Trophoblast cell (in vitro differentiated cells and primary cell): ENCODE measurements around the gene DUSP7.

Source experiments
- DNase-seq, 2 donors: peaks; one replicate each; pipeline ENCODE4 v3.0.0-alpha.2; 2016
- H2AFZ ChIP-seq: 2 replicates; pipeline ENCODE4 v1.6.1; 2013; ENCODE audit warnings: low read length, moderate library complexity, mild to moderate bottlenecking; ENCODE audit not compliant: insufficient read depth, poor library complexity
- H2AK5ac ChIP-seq: 2 replicates; pipeline ENCODE4 v1.6.1; 2013; ENCODE audit warnings: mild to moderate bottlenecking, low read length
- H2BK120ac ChIP-seq: 2 replicates; pipeline ENCODE4 v1.6.1; 2013; ENCODE audit warnings: low read length, mild to moderate bottlenecking, moderate library complexity; ENCODE audit not compliant: insufficient read depth, poor library complexity
- H2BK12ac ChIP-seq: 2 replicates; pipeline ENCODE4 v1.6.1; 2013; ENCODE audit warnings: mild to moderate bottlenecking, low read length, moderate library complexity
- H2BK5ac ChIP-seq: 2 replicates; pipeline ENCODE4 v1.6.1; 2013; ENCODE audit warnings: low read length, low read depth, moderate library complexity, mild to moderate bottlenecking; ENCODE audit not compliant: poor library complexity
- H3K14ac ChIP-seq: 2 replicates; pipeline ENCODE4 v1.6.1; 2013; ENCODE audit warnings: mild to moderate bottlenecking, low read length
- H3K18ac ChIP-seq: 2 replicates; pipeline ENCODE4 v1.6.1; 2013; ENCODE audit warnings: mild to moderate bottlenecking, low read length
- H3K23ac ChIP-seq: 2 replicates; pipeline ENCODE4 v1.6.1; 2013; ENCODE audit warnings: low read length
- H3K27ac ChIP-seq: 2 replicates; pipeline ENCODE4 v1.5.1; 2013; ENCODE audit warnings: low read depth, mild to moderate bottlenecking, inconsistent platforms, low read length, moderate library complexity
- H3K27me3 ChIP-seq: 2 replicates; pipeline ENCODE4 v1.6.1; 2013; ENCODE audit warnings: inconsistent platforms, mild to moderate bottlenecking, low read length, moderate library complexity; ENCODE audit not compliant: insufficient read depth
- H3K36me3 ChIP-seq, 2 experiments: 1 replicate in 1 of 2; 2 replicates in 1 of 2; pipeline ENCODE4 v1.6.1; 2013; ENCODE audit warnings: low read length in 2 of 2, mild to moderate bottlenecking in 2 of 2, moderate library complexity in 1 of 2; ENCODE audit not compliant: insufficient read depth in 2 of 2, control insufficient read depth in 1 of 2
- H3K4ac ChIP-seq: 2 replicates; pipeline ENCODE4 v1.6.1; 2013; ENCODE audit warnings: low read depth, mild to moderate bottlenecking, low read length, moderate library complexity
- H3K4me1 ChIP-seq, 2 experiments: 1 replicate in 1 of 2; 2 replicates in 1 of 2; pipeline ENCODE4 v1.6.1; 2013; ENCODE audit warnings: low read length in 2 of 2, mild to moderate bottlenecking in 2 of 2, moderate library complexity in 1 of 2; ENCODE audit not compliant: insufficient read depth in 2 of 2, control insufficient read depth in 1 of 2
- H3K4me2 ChIP-seq: 2 replicates; pipeline ENCODE4 v1.6.1; 2013; ENCODE audit warnings: inconsistent platforms, mild to moderate bottlenecking, low read length, moderate library complexity
- H3K4me3 ChIP-seq: 2 replicates; pipeline ENCODE4 v1.5.1; 2013; ENCODE audit warnings: mild to moderate bottlenecking, low read depth, low read length, inconsistent platforms
- H3K79me1 ChIP-seq: one replicate; pipeline ENCODE4 v1.6.1; 2013; ENCODE audit warnings: low read length
- H3K79me2 ChIP-seq: 2 replicates; pipeline ENCODE4 v1.6.1; 2013; ENCODE audit warnings: low read length, mild to moderate bottlenecking; ENCODE audit not compliant: control insufficient read depth, insufficient read depth, poor library complexity
- H3K9ac ChIP-seq: 2 replicates; pipeline ENCODE4 v1.6.1; 2013; ENCODE audit warnings: mild to moderate bottlenecking, low read length
- H3K9me3 ChIP-seq: 2 replicates; pipeline ENCODE4 v1.6.1; 2013; ENCODE audit warnings: low read depth, mild to moderate bottlenecking, control low read depth, inconsistent platforms, low read length; ENCODE audit not compliant: insufficient read depth
- H4K12ac ChIP-seq: 2 replicates; pipeline ENCODE4 v1.6.1; 2013; ENCODE audit warnings: low read depth, mild to moderate bottlenecking, low read length, moderate library complexity
- H4K8ac ChIP-seq: 2 replicates; pipeline ENCODE4 v1.6.1; 2013; ENCODE audit warnings: low read depth, mild to moderate bottlenecking, low read length, moderate library complexity
- H4K91ac ChIP-seq: one replicate; pipeline ENCODE4 v1.6.1; 2013; ENCODE audit warnings: low read depth, mild to moderate bottlenecking, low read length, moderate library complexity
- WGBS: extraction: QIAGEN DNeasy Blood & Tissue Kit; methylation state at CpG from one replicate; pipeline ENCODE4 v1.1.7; 2013; ENCODE audit warnings: missing lambda C conversion rate; ENCODE audit not compliant: insufficient read length, insufficient coverage; ENCODE audit errors: extremely low coverage; 5-methylcytosine and 5-hydroxymethylcytosine counted together

Gene DUSP7

GRCh38 chr3:52057812-52058495 is 1.6 kb upstream of the DUSP7 start:
- H3K27ac ChIP-seq: no peak overlapping the region
- no peak overlapping the region for H3K4ac ChIP-seq
- no CpG with 5 or more reads among the region's 14 CpGs for WGBS
- H2BK120ac ChIP-seq: peak overlapping the region; percentile 55
- peak overlapping the region; percentile 93 for H4K8ac ChIP-seq
- H4K91ac ChIP-seq: peak overlapping the region; percentile 83
- H3K23ac ChIP-seq: no peak overlapping the region
- peak overlapping the region; percentile 23 for H3K18ac ChIP-seq
- H3K4me3 ChIP-seq: no peak overlapping the region
- H4K12ac ChIP-seq: peak overlapping the region; percentile 39
- peaks cover 7 to 9% of the 10 kb centered on the region in 2 experiments for H3K36me3 ChIP-seq
- peak overlapping the region; percentile 88 for H2AFZ ChIP-seq
- peak overlapping the region; percentile 68 for H3K4me2 ChIP-seq
- H2BK5ac ChIP-seq: peak overlapping the region; percentile 43
- no peak overlapping the region for H3K9ac ChIP-seq
- H2AK5ac ChIP-seq: peak overlapping the region; percentile 53
- H3K27me3 ChIP-seq: no peaks in the 10 kb centered on the region
- H3K79me2 ChIP-seq: peaks cover 5% of the 10 kb centered on the region
- no peaks in the 10 kb centered on the region for H3K9me3 ChIP-seq
- peak overlapping the region; percentile 83 for H3K14ac ChIP-seq
- peak overlapping the region; percentile 33 for H2BK12ac ChIP-seq
- peaks cover 12% of the 10 kb centered on the region for H3K79me1 ChIP-seq
- DNase-seq: no peak
- peaks cover 26 to 35% of the 10 kb centered on the region in 2 experiments for H3K4me1 ChIP-seq

DNA sequence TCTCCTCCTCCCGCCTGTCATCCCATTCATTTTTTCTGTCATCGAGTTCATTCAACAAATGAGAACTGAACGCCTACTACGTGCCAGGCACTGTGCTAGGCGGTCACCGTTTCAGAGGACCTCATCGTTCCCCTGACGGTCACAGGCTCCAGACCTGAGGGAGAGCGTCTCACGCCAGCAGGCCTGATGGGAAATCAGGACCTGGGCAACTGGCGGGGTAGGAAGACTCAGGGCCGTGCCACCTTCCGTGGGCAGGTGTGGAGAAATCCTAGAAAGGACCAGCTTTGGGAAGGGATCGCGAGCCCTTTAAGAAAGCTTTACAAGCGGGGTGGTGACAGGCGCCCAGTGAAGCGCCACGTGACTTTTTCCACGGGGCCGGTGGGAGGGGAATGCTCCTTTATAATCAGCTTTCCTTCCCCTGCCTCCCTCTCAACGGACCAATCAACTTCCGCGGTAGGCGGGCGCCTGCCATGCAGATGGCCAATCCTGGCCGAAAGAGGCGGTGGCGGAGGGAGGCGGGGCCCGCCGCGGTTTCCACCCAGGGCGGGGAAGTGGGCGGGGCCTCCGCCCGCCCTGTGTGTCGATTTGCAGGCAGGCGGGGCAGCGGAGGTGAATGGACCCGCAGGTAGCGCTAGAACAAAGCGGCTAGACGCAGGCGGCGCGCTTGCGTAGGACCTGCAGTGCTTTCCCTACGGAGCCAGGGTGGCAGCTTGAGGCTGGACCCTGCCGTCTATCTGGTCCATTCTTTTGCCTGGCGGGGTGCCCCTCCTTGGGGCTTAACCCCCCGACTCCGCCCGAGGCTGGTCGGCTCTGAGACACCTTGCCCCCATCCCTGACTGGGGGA is 819 bp upstream of the DUSP7 start:
- Histone ChIP-seq H3K18ac (peak overlapping the region; percentile 23), H3K23ac (no peak overlapping the region), H3K4me3 (peak overlapping the region; percentile 58), H2AK5ac (peak overlapping the region; percentile 53), H3K27ac (peak overlapping the region; percentile 7), H3K9me3 (no peaks in the 10 kb centered on the region), H2BK120ac (peak overlapping the region; percentile 55), H4K12ac (peak overlapping the region; percentile 39), H3K4me1 (peaks cover 25 to 35% of the 10 kb centered on the region in 2 experiments), H3K14ac (peak overlapping the region; percentile 83), H2AFZ (peak overlapping the region; percentile 88), H2BK12ac (peak overlapping the region; percentile 26), H3K9ac (no peak overlapping the region), H3K36me3 (peaks cover 9 to 11% of the 10 kb centered on the region in 2 experiments), H4K91ac (peak overlapping the region; percentile 83), H3K79me2 (peaks cover 5% of the 10 kb centered on the region), H4K8ac (peak overlapping the region; percentile 93), H2BK5ac (peak overlapping the region; percentile 43), H3K79me1 (peaks cover 14% of the 10 kb centered on the region), H3K4ac (no peak overlapping the region), H3K4me2 (peak overlapping the region; percentile 72), H3K27me3 (no peaks in the 10 kb centered on the region)
- no CpG with 5 or more reads among the region's 55 CpGs for WGBS
- peak; percentile 99 to 100 for DNase-seq

DNA sequence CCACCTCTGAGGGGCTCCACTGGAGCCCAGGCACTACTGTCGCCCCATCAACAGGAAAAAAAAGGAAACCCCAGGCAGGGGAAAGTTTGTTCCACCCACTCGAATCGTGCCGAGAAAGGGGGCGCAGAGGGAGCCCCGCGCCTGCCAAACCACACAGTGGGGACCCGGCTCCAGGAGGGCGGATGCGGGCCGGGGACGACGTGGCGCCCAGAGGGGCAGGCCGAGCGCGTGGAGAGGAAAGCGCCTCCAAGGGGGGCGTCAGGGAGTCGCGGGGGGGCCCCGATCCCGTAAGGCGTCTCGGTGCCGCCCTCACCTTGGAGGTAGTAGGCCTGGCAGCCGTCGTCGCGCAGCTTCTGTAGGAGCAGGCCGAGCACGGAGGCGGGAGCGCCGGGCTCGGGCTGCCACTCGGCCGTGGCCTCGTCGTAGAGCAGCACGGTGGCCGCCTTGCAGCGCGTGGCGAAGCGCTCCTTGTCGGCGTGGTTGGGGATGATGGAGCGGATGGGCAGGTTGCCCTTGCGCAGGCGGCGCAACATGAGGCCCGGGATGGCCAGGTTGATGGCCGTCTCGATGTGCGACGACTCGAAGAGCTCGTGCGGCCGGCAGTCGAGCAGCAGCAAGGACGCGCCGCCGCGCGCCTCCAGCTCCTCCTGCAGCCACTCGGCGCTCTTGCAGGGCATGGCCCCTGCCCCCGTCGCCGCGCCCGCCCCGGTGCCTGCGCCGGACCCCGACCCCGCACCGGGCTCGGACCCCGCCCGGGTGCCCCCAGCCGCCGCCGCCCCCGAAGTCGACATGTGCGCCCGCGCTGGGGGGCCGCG is 627 bp downstream of the DUSP7 start:
- H3K14ac ChIP-seq: peak overlapping the region; percentile 0
- peak; percentile 53 to 59 for DNase-seq
- H3K4me3 ChIP-seq: peak overlapping the region; percentile 72
- peak overlapping the region; percentile 29 for H4K12ac ChIP-seq
- H4K91ac ChIP-seq: peak overlapping the region; percentile 14
- H4K8ac ChIP-seq: peak overlapping the region; percentile 57
- no peak overlapping the region for H3K4ac ChIP-seq
- H2BK5ac ChIP-seq: no peak overlapping the region
- peak overlapping the region; percentile 41 for H3K18ac ChIP-seq
- H3K23ac ChIP-seq: no peak overlapping the region
- no peak overlapping the region for H2BK12ac ChIP-seq
- WGBS: no CpG with 5 or more reads among the region's 94 CpGs
- H3K4me2 ChIP-seq: peak overlapping the region; percentile 84
- H3K9me3 ChIP-seq: no peaks in the 10 kb centered on the region
- H2AFZ ChIP-seq: peak overlapping the region; percentile 2
- no peak overlapping the region for H2BK120ac ChIP-seq
- H3K79me1 ChIP-seq: peaks cover 14% of the 10 kb centered on the region
- H3K27me3 ChIP-seq: no peaks in the 10 kb centered on the region
- H3K27ac ChIP-seq: no peak overlapping the region
- peaks cover 5% of the 10 kb centered on the region for H3K79me2 ChIP-seq
- peaks cover 25 to 32% of the 10 kb centered on the region in 2 experiments for H3K4me1 ChIP-seq
- no peak overlapping the region for H3K9ac ChIP-seq
- H2AK5ac ChIP-seq: no peak overlapping the region
- peaks cover 20% of the 10 kb centered on the region in 2 experiments for H3K36me3 ChIP-seq
